Left forelimb (tissue), 1 donor: Measurements from ENCODE around the gene MRPL55.

Experiments
- DNase-seq: peaks from one replicate; pipeline ENCODE4 v3.0.0-alpha.2; 2018; ENCODE audit warnings: low spot score

Gene MRPL55

DNA sequence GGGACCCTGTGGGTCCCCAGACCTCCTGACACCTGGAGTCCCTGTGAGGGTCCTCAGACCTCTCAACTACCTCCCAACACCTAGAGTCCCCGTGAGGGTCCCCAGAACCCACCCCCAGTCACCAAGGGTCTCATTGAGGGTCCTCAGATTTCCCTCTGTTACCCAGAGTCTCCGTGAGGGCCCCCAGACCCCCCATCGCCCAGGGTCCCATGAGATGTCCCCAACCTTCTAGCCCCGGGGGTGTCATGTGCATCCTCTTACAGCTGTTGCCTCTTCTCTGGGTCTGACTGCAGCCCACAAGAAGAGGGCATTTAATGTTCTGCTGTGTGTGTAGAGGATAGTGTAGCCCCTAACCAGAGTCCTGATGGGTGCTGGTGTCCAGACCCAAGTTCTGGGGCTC lies 38.7 kb upstream of the MRPL55 start:
- DNase-seq, result no peak

DNA sequence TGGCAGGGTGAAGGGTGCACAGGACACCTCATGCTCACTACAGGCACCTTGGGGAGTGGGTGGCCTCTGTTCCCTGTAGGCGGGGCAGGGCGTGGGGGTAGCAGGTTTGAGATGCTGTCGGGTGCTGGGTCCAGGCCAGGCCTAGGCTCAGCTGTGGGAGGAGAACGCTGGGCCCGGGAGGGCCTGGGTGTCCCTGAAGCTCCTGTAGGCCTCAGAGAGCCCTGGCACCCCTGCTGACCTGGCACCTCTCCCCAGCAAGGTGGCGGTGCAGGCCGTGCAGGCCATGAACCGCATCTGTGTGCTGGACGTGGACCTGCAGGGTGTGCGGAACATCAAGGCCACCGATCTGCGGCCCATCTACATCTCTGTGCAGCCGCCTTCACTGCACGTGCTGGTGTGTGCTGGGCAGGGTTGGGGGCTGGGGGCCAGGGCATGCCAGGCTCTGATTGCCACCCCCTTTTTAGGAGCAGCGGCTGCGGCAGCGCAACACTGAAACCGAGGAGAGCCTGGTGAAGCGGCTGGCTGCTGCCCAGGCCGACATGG lies 38.1 kb upstream of the MRPL55 start:
- peak; percentile 60 for DNase-seq

GRCh38 chr1:228146417-228147150 lies 37.5 kb upstream of the MRPL55 start:
- peak; percentile 59 for DNase-seq

- DNase-seq, result peak; percentile 62
Observed at GRCh38 chr1:228145463-228146416, 36.6 kb upstream of the MRPL55 start.

GRCh38 chr1:228144993-228145343 lies 35.9 kb upstream of the MRPL55 start:
- DNase-seq, result peak; percentile 60

DNA sequence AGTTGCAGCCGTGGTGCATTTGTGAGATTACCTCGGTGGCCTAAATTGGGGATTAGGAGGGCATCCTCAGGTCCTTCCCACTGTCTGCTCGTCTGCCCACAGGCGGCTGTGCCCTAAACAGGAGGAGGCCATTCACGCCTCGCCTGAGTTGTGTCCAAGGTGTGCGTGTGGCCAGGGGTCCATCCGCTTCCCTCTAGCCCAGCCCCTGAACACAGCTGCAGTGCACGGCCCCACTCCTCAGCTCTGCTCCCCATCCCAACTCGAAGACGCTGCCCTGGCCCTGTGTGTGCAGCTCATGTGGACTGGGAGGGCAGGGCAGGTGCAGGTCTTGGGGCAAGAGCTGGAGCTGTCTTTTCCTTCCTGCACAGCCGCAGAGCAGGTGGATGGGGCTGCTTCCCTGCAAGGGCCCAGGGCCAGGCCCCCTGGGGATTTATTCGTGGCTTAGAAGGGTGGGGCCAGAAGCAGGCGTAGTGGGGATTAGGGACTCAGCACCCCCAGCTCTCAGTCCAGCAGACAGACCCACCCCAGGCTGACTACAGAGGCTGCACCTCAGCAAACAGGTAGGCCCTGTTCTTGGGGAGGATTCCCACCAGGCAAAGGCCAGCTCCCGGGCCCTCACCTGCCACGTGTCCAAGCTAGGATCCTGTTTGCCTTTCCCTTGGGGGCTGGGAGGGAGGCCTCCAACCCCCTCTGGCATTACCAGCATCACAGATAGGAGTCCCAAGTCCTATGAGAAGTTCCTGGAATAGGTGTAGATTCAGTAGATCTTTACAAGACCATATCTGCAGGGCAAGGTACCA lies 35.3 kb upstream of the MRPL55 start:
- DNase-seq, result no peak

DNA sequence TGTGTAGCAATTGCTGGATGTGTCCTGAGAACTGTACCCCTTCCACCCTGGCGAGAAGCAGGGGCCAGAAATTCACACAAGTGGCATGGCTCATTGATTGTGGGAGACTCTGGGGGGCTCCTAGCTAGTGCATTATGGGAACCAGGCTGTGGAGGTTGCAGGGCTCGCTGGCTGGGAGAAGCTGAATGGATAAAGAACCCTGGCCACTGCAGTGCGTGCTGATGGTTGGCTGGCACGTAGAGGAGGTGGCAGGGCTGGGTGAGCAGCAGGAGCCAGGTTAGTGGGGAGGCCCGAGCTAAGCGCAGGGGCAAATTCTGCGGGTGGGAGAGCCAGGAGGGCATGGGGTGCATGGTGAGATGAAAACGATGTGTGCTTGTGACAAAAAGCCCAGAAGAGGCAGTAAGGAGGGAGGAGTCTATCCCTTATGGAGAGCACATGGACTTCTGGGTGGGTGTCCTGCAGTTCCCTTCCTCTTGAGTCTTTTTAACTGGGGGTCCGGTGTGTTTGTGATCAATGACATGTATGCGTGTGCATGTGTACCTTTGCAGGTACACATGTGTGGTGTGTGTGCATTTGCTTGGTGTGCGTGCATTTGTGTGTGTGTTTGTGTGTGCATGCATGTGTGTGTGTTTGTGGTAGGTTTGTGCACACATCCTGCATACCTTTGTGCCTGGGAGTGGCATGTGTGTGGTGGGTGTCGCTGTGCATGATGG lies 34.5 kb upstream of the MRPL55 start:
- DNase-seq, result peak; percentile 60

DNA sequence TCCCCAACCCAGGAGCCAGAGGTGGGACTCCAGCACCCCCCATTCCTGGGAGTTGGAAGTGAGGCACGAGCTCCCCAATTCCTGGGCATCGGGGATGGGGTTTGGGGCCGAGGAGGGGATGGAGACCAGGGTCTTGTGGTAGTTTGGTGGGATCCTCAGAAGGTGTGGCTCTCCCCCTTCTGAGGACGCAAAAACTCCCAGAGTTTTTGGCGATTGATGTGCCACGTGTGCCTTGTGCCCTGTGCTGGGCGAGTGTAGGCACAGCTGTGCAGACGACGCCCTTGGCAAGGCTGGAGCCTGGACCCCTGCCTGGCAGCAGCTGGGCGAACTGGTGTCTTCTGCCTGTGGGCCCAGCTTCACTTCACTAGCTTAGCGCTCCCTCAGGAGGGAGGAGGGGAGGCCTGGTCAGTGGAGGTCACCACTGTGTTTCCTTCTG lies 33.6 kb upstream of the MRPL55 start:
- no peak for DNase-seq

- DNase-seq, result peak; percentile 63
Observed at GRCh38 chr1:228142155-228142691, 33.1 kb upstream of the MRPL55 start.

GRCh38 chr1:228141226-228142044 lies 32.3 kb upstream of the MRPL55 start:
- no peak for DNase-seq

DNA sequence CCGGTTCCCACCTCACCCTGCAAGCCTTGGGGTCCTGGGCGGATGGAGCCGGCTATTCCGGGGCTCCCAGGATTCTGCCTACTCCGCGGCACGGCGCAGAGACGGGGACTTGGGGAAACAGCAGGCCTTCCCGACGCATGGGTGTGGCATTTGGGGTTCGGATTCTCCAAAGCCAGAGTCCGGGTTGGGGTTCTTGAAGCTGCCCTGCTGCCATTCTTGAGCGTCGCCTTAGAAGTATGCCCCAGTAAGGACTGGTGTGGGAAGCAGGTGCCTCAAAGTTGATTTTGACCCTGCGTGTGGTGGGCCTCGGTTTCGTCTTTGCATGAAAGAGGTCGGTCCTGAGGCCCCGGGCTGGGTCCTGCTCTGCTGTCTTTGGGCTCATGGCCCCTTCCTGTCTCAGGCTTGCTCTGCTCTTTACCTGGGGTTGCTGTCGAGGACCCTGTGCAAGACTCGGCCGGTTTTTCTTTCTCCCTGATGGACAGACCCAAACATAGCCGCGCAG lies 31.7 kb upstream of the MRPL55 start:
- peak; percentile 64 for DNase-seq

DNA sequence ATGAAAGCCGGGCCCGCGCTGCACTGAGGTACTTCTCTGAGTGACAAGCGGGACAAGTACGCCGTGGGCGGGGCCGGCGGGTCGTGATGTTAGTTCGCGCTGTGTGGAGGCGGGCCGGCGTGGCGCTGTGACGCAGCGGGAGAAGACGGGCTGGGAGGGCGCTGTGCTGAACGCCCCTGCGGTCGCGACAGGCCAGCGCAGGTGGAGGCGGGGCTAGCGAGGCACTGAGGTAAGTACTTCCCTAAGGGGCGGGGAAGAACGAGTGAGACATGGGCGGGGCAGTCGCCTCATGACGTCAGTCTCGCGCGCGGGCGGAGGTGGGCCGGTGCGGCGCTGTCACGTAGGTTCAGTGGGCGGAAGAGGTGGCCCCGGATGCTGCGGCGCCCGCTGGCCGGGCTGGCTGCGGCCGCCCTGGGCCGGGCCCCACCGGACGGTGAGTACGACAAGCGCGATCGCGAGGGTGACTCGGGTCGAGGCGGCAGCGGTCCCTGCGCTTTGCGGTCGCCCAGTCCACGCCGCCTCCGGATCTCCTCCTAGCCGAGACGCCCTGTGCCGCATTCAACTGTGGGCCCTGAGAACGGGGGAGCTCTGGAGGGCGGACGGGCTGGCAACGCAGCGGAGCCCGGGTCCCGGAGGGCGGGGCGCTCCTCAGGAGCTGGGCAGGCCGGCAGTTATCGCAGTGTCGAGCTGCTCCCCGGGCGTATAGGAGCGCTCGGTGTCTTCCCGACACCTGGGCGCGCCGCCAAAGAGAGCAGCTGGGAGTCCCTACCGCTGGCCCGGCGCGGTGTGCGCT lies 31.0 kb upstream of the MRPL55 start, which contains the start of gene GUK1:
GUK1 (plus strand) TSS at position 349 of the 793 bp plus-strand sequence; CDS start at position 373, 24 bp downstream.
- peak; percentile 99 for DNase-seq

- no peak for DNase-seq
Observed at GRCh38 chr1:228139406-228139930, 30.4 kb upstream of the MRPL55 start.

- DNase-seq, result no peak
Observed at GRCh38 chr1:228136901-228137300, 27.8 kb upstream of the MRPL55 start.

DNA sequence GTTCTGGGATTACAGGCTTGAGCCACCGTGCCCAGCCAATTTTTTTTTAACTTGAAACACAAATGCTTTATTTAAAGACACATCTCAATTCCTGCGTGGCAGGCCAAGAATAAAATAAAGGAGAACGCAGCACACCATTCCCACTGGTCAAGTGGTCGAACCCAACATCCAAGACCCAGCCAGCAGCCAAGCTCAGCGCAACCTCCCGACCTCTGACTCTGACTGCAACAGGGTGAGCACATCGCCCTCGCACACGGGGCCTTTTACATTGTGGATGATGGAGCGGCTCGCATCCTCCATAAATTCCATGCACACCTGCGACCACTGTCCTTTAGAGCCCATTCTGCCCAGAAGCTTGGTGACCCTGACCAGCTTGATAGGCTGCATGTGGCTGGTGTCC lies 25.5 kb upstream of the MRPL55 start:
- DNase-seq, result no peak

DNA sequence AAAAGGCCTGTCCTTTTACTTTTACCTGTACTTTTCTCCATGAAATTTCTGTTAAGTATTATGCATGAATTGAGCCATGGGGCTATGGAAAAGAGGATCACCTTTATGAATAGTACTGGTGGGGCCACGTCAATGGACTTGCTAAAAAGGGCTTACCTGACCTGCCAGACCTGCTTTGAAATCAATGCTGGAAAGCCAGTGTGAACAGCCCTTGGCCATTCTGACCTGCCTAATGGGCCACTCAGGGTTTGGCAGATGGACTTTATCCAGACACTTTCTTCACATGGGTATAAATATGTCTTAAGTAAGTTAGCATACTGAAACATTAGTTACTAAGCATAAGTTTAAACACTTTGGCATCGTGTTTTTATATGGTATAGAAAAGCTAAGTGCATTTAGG lies 22.7 kb upstream of the MRPL55 start:
- no peak for DNase-seq

- no peak for DNase-seq
Observed at GRCh38 chr1:228125185-228125584, 16.1 kb upstream of the MRPL55 start.

DNA sequence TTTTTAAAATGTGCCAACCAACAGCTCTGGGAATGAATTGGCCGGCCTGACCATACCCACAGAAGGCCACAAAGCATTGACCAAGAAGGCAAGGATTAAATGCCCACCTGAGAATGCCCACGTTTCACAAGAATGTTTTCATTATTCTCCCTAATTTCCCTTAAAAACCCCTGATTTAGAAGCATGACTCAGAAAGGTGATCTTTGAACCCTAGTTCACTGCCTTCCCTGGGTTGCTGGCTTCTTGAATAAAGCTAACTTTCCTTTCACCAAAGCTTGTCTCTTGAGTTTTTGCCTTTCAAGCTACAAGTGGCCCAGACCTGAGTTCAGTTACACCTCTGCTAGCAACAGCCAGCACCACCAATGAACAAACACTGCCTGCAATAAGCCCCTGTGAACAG lies 14.4 kb upstream of the MRPL55 start:
- DNase-seq, result no peak
